HS-27A (cell line): ENCODE data around the gene ELMOD1.
"Not testable (repeated sequence)": the region's sequence is repeated elsewhere in the genome, so short reads cannot be mapped to it uniquely, and the experiment has no call there.

Experiments used
- DNase-seq: peaks from one replicate; pipeline ENCODE4 v3.0.0-alpha.2; 2012; ENCODE audit warnings: low read depth, missing footprints

The ELMOD1 gene

GRCh38 chr11:107590460-107591377 is at the start of gene ELMOD1:
Gene ELMOD1, plus strand, starts transcription at chr11:107591147. Its CDS starts 27,043 bp downstream, at chr11:107618190.
- DNase-seq: no peak

GRCh38 chr11:107545101-107545514 is 45.8 kb upstream of the ELMOD1 start:
- no peak for DNase-seq

GRCh38 chr11:107547961-107548360 is 43.0 kb upstream of the ELMOD1 start:
- no peak for DNase-seq

- DNase-seq: no peak
Observed at GRCh38 chr11:107549253-107549953, 41.5 kb upstream of the ELMOD1 start.

GRCh38 chr11:107549954-107550285 is 41.0 kb upstream of the ELMOD1 start:
- DNase-seq: no peak

GRCh38 chr11:107550304-107550703 is 40.6 kb upstream of the ELMOD1 start:
- DNase-seq: no peak

GRCh38 chr11:107561688-107562087 is 29.3 kb upstream of the ELMOD1 start:
- no peak for DNase-seq

- DNase-seq: no peak
Observed at GRCh38 chr11:107562647-107563208, 28.2 kb upstream of the ELMOD1 start.

- DNase-seq: no peak
Observed at GRCh38 chr11:107563702-107564101, 27.2 kb upstream of the ELMOD1 start.

- no peak for DNase-seq
Observed at GRCh38 chr11:107564877-107565218, 26.1 kb upstream of the ELMOD1 start.

- DNase-seq: no peak
Observed at GRCh38 chr11:107565219-107565937, 25.6 kb upstream of the ELMOD1 start, which contains the start of gene ALKBH8. Gene ALKBH8, minus strand, starts transcription at chr11:107565735. Its CDS starts 4,842 bp downstream, at chr11:107560893.

- not testable (repeated sequence) for DNase-seq
Observed at GRCh38 chr11:107565955-107566501, 24.9 kb upstream of the ELMOD1 start.

- no peak for DNase-seq
Observed at GRCh38 chr11:107566569-107566968, 24.4 kb upstream of the ELMOD1 start.

- DNase-seq: no peak
Observed at GRCh38 chr11:107567739-107568335, 23.1 kb upstream of the ELMOD1 start.

GRCh38 chr11:107570015-107570414 is 20.9 kb upstream of the ELMOD1 start:
- no peak for DNase-seq

GRCh38 chr11:107573438-107573837 is 17.5 kb upstream of the ELMOD1 start:
- DNase-seq: no peak

- not testable (repeated sequence) for DNase-seq
Observed at GRCh38 chr11:107576497-107577345, 14.2 kb upstream of the ELMOD1 start.

- no peak for DNase-seq
Observed at GRCh38 chr11:107577346-107577711, 13.6 kb upstream of the ELMOD1 start.

GRCh38 chr11:107579169-107579568 is 11.8 kb upstream of the ELMOD1 start:
- not testable (repeated sequence) for DNase-seq

- no peak for DNase-seq
Observed at GRCh38 chr11:107581147-107581546, 9.8 kb upstream of the ELMOD1 start.
